Measurements from ENCODE around the gene DOCK9.
A peak's percentile ranks its signal among the peaks of the same experiment; 100 is the strongest.

The DOCK9 gene

GRCh38 chr13:98922306-98922705 lies 55.6 kb downstream of the DOCK9 start:
- Histone ChIP-seq H3K27ac (no peak overlapping the region), H3K4me2 (no peak overlapping the region), H3K9ac (no peak overlapping the region), H3K36me3 (no peaks in the 10 kb centered on the region), H4K20me1 (no peaks in the 10 kb centered on the region), H3K4me1 (peaks cover 14% of the 10 kb centered on the region), H3K4me3 (no peak overlapping the region), H3K9me3 (no peaks in the 10 kb centered on the region), H3K27me3 (no peaks in the 10 kb centered on the region)
- TF ChIP-seq Cebpa-rat (IDR thresholded peaks at IDR 0.05): no peak

- no peaks in the 10 kb centered on the region for H3K27me3 ChIP-seq
- no peak overlapping the region for H3K27ac ChIP-seq
- no peak overlapping the region for H3K9ac ChIP-seq
- H3K4me3 ChIP-seq: no peak overlapping the region
- H3K4me2 ChIP-seq: no peak overlapping the region
- no peak for TF ChIP-seq Cebpa-rat (IDR thresholded peaks at IDR 0.05)
- peaks cover 14% of the 10 kb centered on the region for H3K4me1 ChIP-seq
- H4K20me1 ChIP-seq: no peaks in the 10 kb centered on the region
- no peaks in the 10 kb centered on the region for H3K36me3 ChIP-seq
- H3K9me3 ChIP-seq: no peaks in the 10 kb centered on the region
Observed at GRCh38 chr13:98921786-98922185, 56.1 kb downstream of the DOCK9 start.

GRCh38 chr13:98921015-98921580 lies 56.8 kb downstream of the DOCK9 start:
- H3K9ac ChIP-seq: no peak overlapping the region
- H4K20me1 ChIP-seq: no peaks in the 10 kb centered on the region
- no peaks in the 10 kb centered on the region for H3K27me3 ChIP-seq
- no peak for TF ChIP-seq Cebpa-rat (IDR thresholded peaks at IDR 0.05)
- H3K9me3 ChIP-seq: no peaks in the 10 kb centered on the region
- peaks cover 14% of the 10 kb centered on the region for H3K4me1 ChIP-seq
- no peaks in the 10 kb centered on the region for H3K36me3 ChIP-seq
- no peak overlapping the region for H3K4me2 ChIP-seq
- no peak overlapping the region for H3K4me3 ChIP-seq
- no peak overlapping the region for H3K27ac ChIP-seq

- H4K20me1 ChIP-seq: no peaks in the 10 kb centered on the region
- H3K9me3 ChIP-seq: no peaks in the 10 kb centered on the region
- TF ChIP-seq Cebpa-rat (IDR thresholded peaks at IDR 0.05): no peak
- peak overlapping the region; percentile 63; the same call in 1 of the 2 replicates for H3K4me2 ChIP-seq
- no peak overlapping the region for H3K9ac ChIP-seq
- no peaks in the 10 kb centered on the region for H3K27me3 ChIP-seq
- H3K4me3 ChIP-seq: no peak overlapping the region
- H3K27ac ChIP-seq: no peak overlapping the region
- no peaks in the 10 kb centered on the region for H3K36me3 ChIP-seq
- peaks cover 14% of the 10 kb centered on the region for H3K4me1 ChIP-seq
Observed at GRCh38 chr13:98919566-98919965, 58.3 kb downstream of the DOCK9 start.

- Histone ChIP-seq H3K4me3 (no peak overlapping the region), H3K4me1 (peaks cover 14% of the 10 kb centered on the region), H3K27ac (no peak overlapping the region), H3K4me2 (peak overlapping the region; percentile 63), H3K27me3 (no peaks in the 10 kb centered on the region), H3K9me3 (no peaks in the 10 kb centered on the region), H3K9ac (no peak overlapping the region), H3K36me3 (no peaks in the 10 kb centered on the region), H4K20me1 (no peaks in the 10 kb centered on the region)
- TF ChIP-seq Cebpa-rat (IDR thresholded peaks at IDR 0.05): no peak
Observed at GRCh38 chr13:98918771-98919170, 59.1 kb downstream of the DOCK9 start.

GRCh38 chr13:98917116-98917515 lies 60.7 kb downstream of the DOCK9 start:
- Histone ChIP-seq H3K9ac (no peak overlapping the region), H4K20me1 (no peaks in the 10 kb centered on the region), H3K4me1 (peaks cover 14% of the 10 kb centered on the region), H3K27me3 (no peaks in the 10 kb centered on the region), H3K4me2 (no peak overlapping the region), H3K27ac (no peak overlapping the region), H3K9me3 (no peaks in the 10 kb centered on the region), H3K36me3 (no peaks in the 10 kb centered on the region), H3K4me3 (no peak overlapping the region)
- TF ChIP-seq Cebpa-rat (IDR thresholded peaks at IDR 0.05): no peak

- Histone ChIP-seq H3K4me3 (no peak overlapping the region), H3K27ac (no peak overlapping the region), H3K4me1 (peaks cover 14% of the 10 kb centered on the region), H3K9me3 (no peaks in the 10 kb centered on the region), H3K27me3 (no peaks in the 10 kb centered on the region), H4K20me1 (no peaks in the 10 kb centered on the region), H3K36me3 (no peaks in the 10 kb centered on the region), H3K9ac (no peak overlapping the region), H3K4me2 (no peak overlapping the region)
- TF ChIP-seq Cebpa-rat (IDR thresholded peaks at IDR 0.05): no peak
Observed at GRCh38 chr13:98916403-98916802, 61.5 kb downstream of the DOCK9 start.

- H3K27ac ChIP-seq: no peak overlapping the region
- no peak overlapping the region for H3K4me2 ChIP-seq
- no peak for TF ChIP-seq Cebpa-rat (IDR thresholded peaks at IDR 0.05)
- H3K4me1 ChIP-seq: peaks cover 14% of the 10 kb centered on the region
- no peak overlapping the region for H3K9ac ChIP-seq
- no peaks in the 10 kb centered on the region for H3K27me3 ChIP-seq
- no peaks in the 10 kb centered on the region for H3K9me3 ChIP-seq
- H3K36me3 ChIP-seq: no peaks in the 10 kb centered on the region
- H4K20me1 ChIP-seq: no peaks in the 10 kb centered on the region
- H3K4me3 ChIP-seq: no peak overlapping the region
Observed at GRCh38 chr13:98915981-98916380, 61.9 kb downstream of the DOCK9 start.

GRCh38 chr13:98915563-98915962 lies 62.3 kb downstream of the DOCK9 start:
- H3K27me3 ChIP-seq: no peaks in the 10 kb centered on the region
- no peaks in the 10 kb centered on the region for H3K9me3 ChIP-seq
- no peaks in the 10 kb centered on the region for H4K20me1 ChIP-seq
- no peak overlapping the region for H3K27ac ChIP-seq
- no peak overlapping the region for H3K4me3 ChIP-seq
- no peak overlapping the region for H3K4me2 ChIP-seq
- no peak for TF ChIP-seq Cebpa-rat (IDR thresholded peaks at IDR 0.05)
- H3K9ac ChIP-seq: no peak overlapping the region
- H3K4me1 ChIP-seq: peaks cover 19% of the 10 kb centered on the region
- no peaks in the 10 kb centered on the region for H3K36me3 ChIP-seq

- Histone ChIP-seq H3K36me3 (no peaks in the 10 kb centered on the region), H3K4me1 (peaks cover 18% of the 10 kb centered on the region)
Observed at GRCh38 chr13:98913741-98914140, 64.1 kb downstream of the DOCK9 start.

GRCh38 chr13:98912846-98913245 lies 65.0 kb downstream of the DOCK9 start:
- Histone ChIP-seq H4K20me1 (no peaks in the 10 kb centered on the region), H3K4me1 (peaks cover 14% of the 10 kb centered on the region), H3K4me3 (no peak overlapping the region), H3K9ac (no peak overlapping the region), H3K36me3 (no peaks in the 10 kb centered on the region), H3K9me3 (no peaks in the 10 kb centered on the region), H3K4me2 (no peak overlapping the region), H3K27ac (no peak overlapping the region), H3K27me3 (no peaks in the 10 kb centered on the region)
- no peak for TF ChIP-seq Cebpa-rat (IDR thresholded peaks at IDR 0.05)

More at GRCh38 chr13:98913741-98914140, 64.1 kb downstream of the DOCK9 start:
- H3K9me3 ChIP-seq: no peaks in the 10 kb centered on the region
- H3K9ac ChIP-seq: no peak overlapping the region
- H3K27ac ChIP-seq: no peak overlapping the region
- TF ChIP-seq Cebpa-rat (IDR thresholded peaks at IDR 0.05): no peak
- no peak overlapping the region for H3K4me3 ChIP-seq
- no peaks in the 10 kb centered on the region for H3K27me3 ChIP-seq
- no peaks in the 10 kb centered on the region for H4K20me1 ChIP-seq
- H3K4me2 ChIP-seq: no peak overlapping the region

All from BLaER1 (cell line).